ENCODE measurements around the gene HBA2. TPM values are rescaled to one million over a fixed set of nuclear protein-coding genes. Genes with fewer than 3 reads are reported as not detected.

The HBA2 gene
- total RNA-seq, 1 experiment from 2014 or later, result not detected

DNA sequence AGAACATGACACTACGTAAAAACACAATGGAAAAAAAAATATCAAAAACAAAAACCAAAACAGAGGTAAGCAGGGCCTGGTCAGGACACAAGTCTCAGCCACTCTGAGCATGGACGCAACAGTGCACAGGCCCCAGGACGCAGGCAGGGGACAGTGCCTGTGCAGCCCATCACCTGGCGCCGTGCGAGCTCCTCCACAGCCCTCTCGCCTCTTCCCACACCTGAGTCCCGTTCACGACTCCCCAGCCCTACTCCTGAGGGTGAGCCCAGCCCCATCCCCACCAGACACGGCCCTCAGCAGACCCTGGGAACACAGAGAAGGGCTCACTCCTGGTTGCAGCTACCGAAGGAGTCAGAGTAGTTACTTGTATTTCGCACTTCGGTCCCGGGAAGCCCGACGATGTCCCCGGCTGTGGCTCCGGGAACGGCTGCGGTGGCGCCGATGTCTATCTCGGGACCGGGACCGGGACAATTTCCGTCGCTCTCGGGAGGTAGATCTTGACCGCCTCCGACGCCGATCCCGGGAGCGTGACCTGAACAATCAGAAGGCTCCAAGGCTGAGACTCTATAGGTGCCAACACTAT lies 17.0 kb downstream of the HBA2 start:
- no peak overlapping the region for H3K4me3 ChIP-seq (ENCODE audit: low read depth in 2 of 2, low read length in 2 of 2)
- TF ChIP-seq, protein P1, sequence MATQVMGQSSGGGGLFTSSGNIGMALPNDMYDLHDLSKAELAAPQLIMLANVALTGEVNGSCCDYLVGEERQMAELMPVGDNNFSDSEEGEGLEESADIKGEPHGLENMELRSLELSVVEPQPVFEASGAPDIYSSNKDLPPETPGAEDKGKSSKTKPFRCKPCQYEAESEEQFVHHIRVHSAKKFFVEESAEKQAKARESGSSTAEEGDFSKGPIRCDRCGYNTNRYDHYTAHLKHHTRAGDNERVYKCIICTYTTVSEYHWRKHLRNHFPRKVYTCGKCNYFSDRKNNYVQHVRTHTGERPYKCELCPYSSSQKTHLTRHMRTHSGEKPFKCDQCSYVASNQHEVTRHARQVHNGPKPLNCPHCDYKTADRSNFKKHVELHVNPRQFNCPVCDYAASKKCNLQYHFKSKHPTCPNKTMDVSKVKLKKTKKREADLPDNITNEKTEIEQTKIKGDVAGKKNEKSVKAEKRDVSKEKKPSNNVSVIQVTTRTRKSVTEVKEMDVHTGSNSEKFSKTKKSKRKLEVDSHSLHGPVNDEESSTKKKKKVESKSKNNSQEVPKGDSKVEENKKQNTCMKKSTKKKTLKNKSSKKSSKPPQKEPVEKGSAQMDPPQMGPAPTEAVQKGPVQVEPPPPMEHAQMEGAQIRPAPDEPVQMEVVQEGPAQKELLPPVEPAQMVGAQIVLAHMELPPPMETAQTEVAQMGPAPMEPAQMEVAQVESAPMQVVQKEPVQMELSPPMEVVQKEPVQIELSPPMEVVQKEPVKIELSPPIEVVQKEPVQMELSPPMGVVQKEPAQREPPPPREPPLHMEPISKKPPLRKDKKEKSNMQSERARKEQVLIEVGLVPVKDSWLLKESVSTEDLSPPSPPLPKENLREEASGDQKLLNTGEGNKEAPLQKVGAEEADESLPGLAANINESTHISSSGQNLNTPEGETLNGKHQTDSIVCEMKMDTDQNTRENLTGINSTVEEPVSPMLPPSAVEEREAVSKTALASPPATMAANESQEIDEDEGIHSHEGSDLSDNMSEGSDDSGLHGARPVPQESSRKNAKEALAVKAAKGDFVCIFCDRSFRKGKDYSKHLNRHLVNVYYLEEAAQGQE (IDR thresholded peaks at IDR 0.05; ENCODE audit: insufficient read depth in 1 of 2, low read depth in 2 of 2, low read length in 1 of 2), result no peak
- TF ChIP-seq TCF7L2 (IDR thresholded peaks at IDR 0.05; ENCODE audit: low read depth, low read length), result no peak
- TF ChIP-seq POLR2AphosphoS5 (IDR thresholded peaks at IDR 0.05; ENCODE audit: low read depth, low read length), result no peak
- TF ChIP-seq SIN3A (IDR thresholded peaks at IDR 0.05; ENCODE audit: borderline replicate concordance, insufficient read depth, low read depth, low read length), result no peak
- TF ChIP-seq, protein P2, sequence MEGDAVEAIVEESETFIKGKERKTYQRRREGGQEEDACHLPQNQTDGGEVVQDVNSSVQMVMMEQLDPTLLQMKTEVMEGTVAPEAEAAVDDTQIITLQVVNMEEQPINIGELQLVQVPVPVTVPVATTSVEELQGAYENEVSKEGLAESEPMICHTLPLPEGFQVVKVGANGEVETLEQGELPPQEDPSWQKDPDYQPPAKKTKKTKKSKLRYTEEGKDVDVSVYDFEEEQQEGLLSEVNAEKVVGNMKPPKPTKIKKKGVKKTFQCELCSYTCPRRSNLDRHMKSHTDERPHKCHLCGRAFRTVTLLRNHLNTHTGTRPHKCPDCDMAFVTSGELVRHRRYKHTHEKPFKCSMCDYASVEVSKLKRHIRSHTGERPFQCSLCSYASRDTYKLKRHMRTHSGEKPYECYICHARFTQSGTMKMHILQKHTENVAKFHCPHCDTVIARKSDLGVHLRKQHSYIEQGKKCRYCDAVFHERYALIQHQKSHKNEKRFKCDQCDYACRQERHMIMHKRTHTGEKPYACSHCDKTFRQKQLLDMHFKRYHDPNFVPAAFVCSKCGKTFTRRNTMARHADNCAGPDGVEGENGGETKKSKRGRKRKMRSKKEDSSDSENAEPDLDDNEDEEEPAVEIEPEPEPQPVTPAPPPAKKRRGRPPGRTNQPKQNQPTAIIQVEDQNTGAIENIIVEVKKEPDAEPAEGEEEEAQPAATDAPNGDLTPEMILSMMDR (IDR thresholded peaks at IDR 0.05), result no peak
- no TSS peak for BruUV-seq (replicated peaks)
- H3K27me3 ChIP-seq (ENCODE audit: control insufficient read depth, insufficient read depth, low read length), result no peaks in the 10 kb centered on the region
- POLR2A ChIA-PET, result no interaction called here
- in situ Hi-C loops (cut with HindIII; ENCODE audit: low pct_unique_long_range_greater_than_20kb, low sequenced_read_pairs), result no loop called here
- H3K9me3 ChIP-seq (ENCODE audit: control insufficient read depth, insufficient read depth, low read depth, low read length), result no peaks in the 10 kb centered on the region
- ATAC-seq (no peak), DNase-seq (ENCODE audit: low read depth, low spot score) (no peak)
- peaks cover 21% of the 10 kb centered on the region for H3K36me3 ChIP-seq (ENCODE audit: control insufficient read depth, insufficient read depth, low read length)
- intact Hi-C loops (cut with micrococcal nuclease; ENCODE audit: unreplicated experiment), result no loop called here
- no peak overlapping the region for H3K27ac ChIP-seq (ENCODE audit: low read length)
- H3K4me1 ChIP-seq (ENCODE audit: control insufficient read depth, insufficient read depth, low read length), result no peaks in the 10 kb centered on the region
- CTCF ChIA-PET, result no interaction called here

DNA sequence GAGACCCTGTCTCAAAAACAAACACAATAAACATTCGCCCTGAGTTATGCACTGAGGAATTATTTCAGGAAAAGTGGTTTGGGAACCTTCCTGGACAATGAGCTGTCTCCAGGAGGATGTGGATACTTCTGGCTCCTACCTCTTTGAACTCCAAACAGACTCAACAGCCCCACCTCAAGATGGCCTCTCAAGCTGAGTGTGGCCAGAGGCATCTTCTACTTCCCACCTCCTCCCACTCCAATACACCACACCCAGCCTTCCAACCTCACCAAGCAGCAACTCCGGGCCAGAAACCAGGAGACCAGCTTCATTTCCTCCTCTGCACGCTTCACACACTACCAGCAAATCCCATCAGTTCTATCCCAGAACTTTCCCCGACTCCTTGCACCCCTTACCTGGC lies 19.2 kb downstream of the HBA2 start:
- ATAC-seq, result no peak
- TF ChIP-seq TCF7L2 (IDR thresholded peaks at IDR 0.05; ENCODE audit: low read depth, low read length) (no peak), SIN3A (IDR thresholded peaks at IDR 0.05; ENCODE audit: borderline replicate concordance, insufficient read depth, low read depth, low read length) (no peak), POLR2AphosphoS5 (IDR thresholded peaks at IDR 0.05; ENCODE audit: low read depth, low read length) (no peak)
- TF ChIP-seq, protein P2 (IDR thresholded peaks at IDR 0.05), result no peak
- TF ChIP-seq, protein P1 (IDR thresholded peaks at IDR 0.05; ENCODE audit: insufficient read depth in 1 of 2, low read depth in 2 of 2, low read length in 1 of 2), result no peak
- peaks cover 21% of the 10 kb centered on the region for H3K36me3 ChIP-seq (ENCODE audit: control insufficient read depth, insufficient read depth, low read length)
- intact Hi-C loops (cut with micrococcal nuclease; ENCODE audit: unreplicated experiment), result no loop called here
- H3K27ac ChIP-seq (ENCODE audit: low read length), result no peak overlapping the region
- in situ Hi-C loops (cut with HindIII; ENCODE audit: low pct_unique_long_range_greater_than_20kb, low sequenced_read_pairs), result no loop called here
- no peaks in the 10 kb centered on the region for H3K27me3 ChIP-seq (ENCODE audit: control insufficient read depth, insufficient read depth, low read length)
- no peak for DNase-seq (ENCODE audit: low read depth, low spot score)
- no peaks in the 10 kb centered on the region for H3K9me3 ChIP-seq (ENCODE audit: control insufficient read depth, insufficient read depth, low read depth, low read length)
- ChIA-PET CTCF (interaction anchor here (0.7 kb wide), 1 partner anchor 86 kb away, joined by 10 read pairs; no protein-coding TSS in a partner anchor), POLR2A (no interaction called here)
- H3K4me3 ChIP-seq (ENCODE audit: low read depth in 2 of 2, low read length in 2 of 2), result no peak overlapping the region
- H3K4me1 ChIP-seq (ENCODE audit: control insufficient read depth, insufficient read depth, low read length), result no peaks in the 10 kb centered on the region
- no TSS peak for BruUV-seq (replicated peaks)
